HepG2 (cell line): ENCODE measurements around the gene RPLP2. TPM values are rescaled to one million over a fixed set of nuclear protein-coding genes. Genes with fewer than 3 reads are reported as not detected.
A peak's percentile ranks its signal among the peaks of the same experiment; 100 is the strongest.

Experiments used
- CENPT ChIP-seq: sonication (generic); formaldehyde crosslinking; IDR thresholded peaks from 2 replicates; pipeline ENCODE4 v1.8.0; 2022; ENCODE audit warnings: low read depth, mild to moderate bottlenecking, moderate library complexity, missing genetic modification reagents
- FOXK2 ChIP-seq: fragments of 450-650 bp; IDR thresholded peaks from 2 replicates; pipeline ENCODE4 v1.6.1; 2016
- HDAC2 ChIP-seq: sonication (generic); formaldehyde crosslinking; IDR thresholded peaks from 2 replicates; pipeline ENCODE4 v1.4.0; 2020; ENCODE audit warnings: missing genetic modification reagents
- MIER2 ChIP-seq: IDR thresholded peaks from 2 replicates; pipeline ENCODE4 v1.6.1; 2016; ENCODE audit warnings: missing biosample characterization, missing genetic modification reagents
- SP4 ChIP-seq: sonication (generic); formaldehyde crosslinking; IDR thresholded peaks from 2 replicates; pipeline ENCODE4 v1.8.1; 2023; ENCODE audit warnings: mild to moderate bottlenecking, missing genetic modification reagents
- ZFYVE20 ChIP-seq: sonication (generic); formaldehyde crosslinking; IDR thresholded peaks from 2 replicates; pipeline ENCODE4 v1.8.0; 2023; ENCODE audit warnings: low read depth, mild to moderate bottlenecking, moderate library complexity, missing genetic modification reagents, borderline replicate concordance
- ZMYM2 ChIP-seq: sonication (generic); formaldehyde crosslinking; IDR thresholded peaks from 2 replicates; pipeline ENCODE4 v1.8.0; 2022; ENCODE audit warnings: mild to moderate bottlenecking, missing genetic modification reagents
- ZNF256 ChIP-seq: sonication (generic); formaldehyde crosslinking; conservative IDR thresholded peaks from 2 replicates; pipeline ENCODE4 v1.4.0; 2020; ENCODE audit warnings: missing genetic modification reagents
- ZNF260 ChIP-seq: sonication (generic); formaldehyde crosslinking; IDR thresholded peaks from 2 replicates; pipeline ENCODE4 v1.4.0; 2020; ENCODE audit warnings: missing genetic modification reagents, low read depth, mild to moderate bottlenecking, borderline replicate concordance
- ZNF569 ChIP-seq: sonication (generic); formaldehyde crosslinking; IDR thresholded peaks from 2 replicates; pipeline ENCODE4 v1.5.0; 2020; ENCODE audit warnings: mild to moderate bottlenecking, missing genetic modification reagents, moderate library complexity, borderline replicate concordance
- polyA plus RNA-seq, 8 experiments: library from polyadenylated mRNA; depleted of rRNA in 3 of 8; stranded (reverse) in 7 of 8; unstranded in 1 of 8; fragments of >200 nt; fragmentation: Illumina TruSeq in 4 of 8; extraction: Trizol in 4 of 8; gene quantifications; 2 replicates each; pipeline versions ENCODE4 v1.2.1 to v1.2.3, GENCODE V29; 2011 to 2016; ENCODE audit warnings: low read depth in 4 of 8, missing spikeins in 1 of 8, mixed read lengths in 1 of 8; ENCODE audit not compliant: insufficient read depth in 1 of 8
- total RNA-seq, 5 experiments: library from RNA; depleted of rRNA; stranded (reverse); fragments of >200 nt; fragmentation: Illumina TruSeq; extraction: Trizol; gene quantifications; 2 replicates each; pipeline ENCODE4 v1.2.3, GENCODE V29; 2016; ENCODE audit warnings: low read depth in 1 of 5
- TF ChIP-seq, protein P1 (sequence below): sonication (generic); formaldehyde crosslinking; IDR thresholded peaks from 2 replicates; pipeline ENCODE4 v1.4.0; 2020; ENCODE audit warnings: missing genetic modification reagents, mild to moderate bottlenecking, borderline replicate concordance
- TF ChIP-seq, protein P2 (sequence below): sonication (generic); formaldehyde crosslinking; IDR thresholded peaks from one replicate; pipeline ENCODE4 v1.5.1; 2020; ENCODE audit warnings: mild to moderate bottlenecking, missing genetic modification reagents; ENCODE audit errors: not compliant biosample characterization
- TF ChIP-seq, protein P3 (sequence below): sonication (generic); formaldehyde crosslinking; IDR thresholded peaks from 2 replicates; pipeline ENCODE4 v1.4.0; 2020; ENCODE audit warnings: mild to moderate bottlenecking, missing genetic modification reagents
- TF ChIP-seq, protein P4 (sequence below): sonication (generic); formaldehyde crosslinking; IDR thresholded peaks from 2 replicates; pipeline ENCODE4 v1.4.0; 2020; ENCODE audit warnings: missing genetic modification reagents
- TF ChIP-seq, protein P5 (sequence below): sonication (generic); formaldehyde crosslinking; IDR thresholded peaks from 2 replicates; pipeline ENCODE4 v1.4.0; 2020; ENCODE audit warnings: missing genetic modification reagents, borderline replicate concordance

The RPLP2 gene
- total and polyA plus RNA-seq, 2 of the 13 experiments (the other 11 are each of a cell fraction or from before 2014, with no cell fraction given): 978 to 2,106 TPM

DNA sequence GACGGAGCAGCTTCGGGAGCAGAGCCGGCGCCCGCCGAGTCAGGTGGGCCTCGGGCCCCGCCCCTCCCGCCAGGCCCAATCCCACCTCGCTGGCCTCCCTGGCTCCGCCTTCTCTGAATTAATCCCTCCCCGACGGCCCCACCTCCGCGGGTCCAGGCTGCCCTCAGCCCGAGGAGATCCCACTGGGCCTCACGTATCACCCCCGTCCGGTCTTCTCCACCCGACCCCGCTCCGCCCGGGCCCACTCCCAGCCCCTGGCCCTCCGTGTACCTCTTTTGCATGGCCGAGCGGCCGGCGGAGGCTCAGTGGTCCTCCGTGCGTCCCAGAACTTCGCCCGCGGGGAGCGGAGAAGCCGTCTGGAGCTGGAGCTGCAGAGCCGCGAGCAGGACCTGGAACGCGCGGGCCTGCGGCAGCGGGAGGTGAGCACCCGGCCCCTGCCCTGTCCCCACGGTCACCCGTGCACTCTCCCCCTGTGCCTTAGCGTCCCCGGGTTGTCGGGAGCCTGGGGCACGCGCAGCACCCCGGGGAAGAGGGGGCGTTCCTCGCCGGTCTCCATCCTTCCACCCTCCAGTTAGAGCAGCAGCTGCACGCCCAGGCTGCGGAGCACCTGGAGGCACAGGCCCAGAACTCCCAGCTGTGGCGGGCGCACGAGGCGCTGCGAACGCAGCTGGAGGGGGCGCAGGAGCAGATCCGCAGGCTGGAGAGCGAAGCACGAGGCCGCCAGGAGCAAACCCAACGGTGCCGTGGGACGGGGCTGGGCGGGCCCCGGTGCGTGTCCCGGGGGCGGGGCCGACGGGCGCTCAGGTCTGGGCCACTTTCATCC, 20.7 kb downstream of the RPLP2 start (continued):
- TF ChIP-seq, protein P1, sequence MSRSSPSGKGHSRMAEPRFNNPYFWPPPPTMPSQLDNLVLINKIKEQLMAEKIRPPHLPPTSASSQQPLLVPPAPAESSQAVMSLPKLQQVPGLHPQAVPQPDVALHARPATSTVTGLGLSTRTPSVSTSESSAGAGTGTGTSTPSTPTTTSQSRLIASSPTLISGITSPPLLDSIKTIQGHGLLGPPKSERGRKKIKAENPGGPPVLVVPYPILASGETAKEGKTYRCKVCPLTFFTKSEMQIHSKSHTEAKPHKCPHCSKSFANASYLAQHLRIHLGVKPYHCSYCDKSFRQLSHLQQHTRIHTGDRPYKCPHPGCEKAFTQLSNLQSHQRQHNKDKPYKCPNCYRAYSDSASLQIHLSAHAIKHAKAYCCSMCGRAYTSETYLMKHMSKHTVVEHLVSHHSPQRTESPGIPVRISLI (CRISPR knock-in tag): no peak
- TF ChIP-seq MIER2 (CRISPR knock-in tag) (no peak), ZMYM2 (CRISPR knock-in tag) (peak; percentile 59; the same call in 1 of the 2 replicates), ZNF260 (CRISPR knock-in tag) (no peak), SP4 (CRISPR knock-in tag) (peak; percentile 56; the same call in 1 of the 2 replicates), FOXK2 (no peak), HDAC2 (CRISPR knock-in tag) (no peak), CENPT (CRISPR knock-in tag) (no peak), ZFYVE20 (CRISPR knock-in tag) (no peak), ZNF256 (CRISPR knock-in tag) (no peak), ZNF569 (CRISPR knock-in tag) (no peak)
- TF ChIP-seq, protein P2, sequence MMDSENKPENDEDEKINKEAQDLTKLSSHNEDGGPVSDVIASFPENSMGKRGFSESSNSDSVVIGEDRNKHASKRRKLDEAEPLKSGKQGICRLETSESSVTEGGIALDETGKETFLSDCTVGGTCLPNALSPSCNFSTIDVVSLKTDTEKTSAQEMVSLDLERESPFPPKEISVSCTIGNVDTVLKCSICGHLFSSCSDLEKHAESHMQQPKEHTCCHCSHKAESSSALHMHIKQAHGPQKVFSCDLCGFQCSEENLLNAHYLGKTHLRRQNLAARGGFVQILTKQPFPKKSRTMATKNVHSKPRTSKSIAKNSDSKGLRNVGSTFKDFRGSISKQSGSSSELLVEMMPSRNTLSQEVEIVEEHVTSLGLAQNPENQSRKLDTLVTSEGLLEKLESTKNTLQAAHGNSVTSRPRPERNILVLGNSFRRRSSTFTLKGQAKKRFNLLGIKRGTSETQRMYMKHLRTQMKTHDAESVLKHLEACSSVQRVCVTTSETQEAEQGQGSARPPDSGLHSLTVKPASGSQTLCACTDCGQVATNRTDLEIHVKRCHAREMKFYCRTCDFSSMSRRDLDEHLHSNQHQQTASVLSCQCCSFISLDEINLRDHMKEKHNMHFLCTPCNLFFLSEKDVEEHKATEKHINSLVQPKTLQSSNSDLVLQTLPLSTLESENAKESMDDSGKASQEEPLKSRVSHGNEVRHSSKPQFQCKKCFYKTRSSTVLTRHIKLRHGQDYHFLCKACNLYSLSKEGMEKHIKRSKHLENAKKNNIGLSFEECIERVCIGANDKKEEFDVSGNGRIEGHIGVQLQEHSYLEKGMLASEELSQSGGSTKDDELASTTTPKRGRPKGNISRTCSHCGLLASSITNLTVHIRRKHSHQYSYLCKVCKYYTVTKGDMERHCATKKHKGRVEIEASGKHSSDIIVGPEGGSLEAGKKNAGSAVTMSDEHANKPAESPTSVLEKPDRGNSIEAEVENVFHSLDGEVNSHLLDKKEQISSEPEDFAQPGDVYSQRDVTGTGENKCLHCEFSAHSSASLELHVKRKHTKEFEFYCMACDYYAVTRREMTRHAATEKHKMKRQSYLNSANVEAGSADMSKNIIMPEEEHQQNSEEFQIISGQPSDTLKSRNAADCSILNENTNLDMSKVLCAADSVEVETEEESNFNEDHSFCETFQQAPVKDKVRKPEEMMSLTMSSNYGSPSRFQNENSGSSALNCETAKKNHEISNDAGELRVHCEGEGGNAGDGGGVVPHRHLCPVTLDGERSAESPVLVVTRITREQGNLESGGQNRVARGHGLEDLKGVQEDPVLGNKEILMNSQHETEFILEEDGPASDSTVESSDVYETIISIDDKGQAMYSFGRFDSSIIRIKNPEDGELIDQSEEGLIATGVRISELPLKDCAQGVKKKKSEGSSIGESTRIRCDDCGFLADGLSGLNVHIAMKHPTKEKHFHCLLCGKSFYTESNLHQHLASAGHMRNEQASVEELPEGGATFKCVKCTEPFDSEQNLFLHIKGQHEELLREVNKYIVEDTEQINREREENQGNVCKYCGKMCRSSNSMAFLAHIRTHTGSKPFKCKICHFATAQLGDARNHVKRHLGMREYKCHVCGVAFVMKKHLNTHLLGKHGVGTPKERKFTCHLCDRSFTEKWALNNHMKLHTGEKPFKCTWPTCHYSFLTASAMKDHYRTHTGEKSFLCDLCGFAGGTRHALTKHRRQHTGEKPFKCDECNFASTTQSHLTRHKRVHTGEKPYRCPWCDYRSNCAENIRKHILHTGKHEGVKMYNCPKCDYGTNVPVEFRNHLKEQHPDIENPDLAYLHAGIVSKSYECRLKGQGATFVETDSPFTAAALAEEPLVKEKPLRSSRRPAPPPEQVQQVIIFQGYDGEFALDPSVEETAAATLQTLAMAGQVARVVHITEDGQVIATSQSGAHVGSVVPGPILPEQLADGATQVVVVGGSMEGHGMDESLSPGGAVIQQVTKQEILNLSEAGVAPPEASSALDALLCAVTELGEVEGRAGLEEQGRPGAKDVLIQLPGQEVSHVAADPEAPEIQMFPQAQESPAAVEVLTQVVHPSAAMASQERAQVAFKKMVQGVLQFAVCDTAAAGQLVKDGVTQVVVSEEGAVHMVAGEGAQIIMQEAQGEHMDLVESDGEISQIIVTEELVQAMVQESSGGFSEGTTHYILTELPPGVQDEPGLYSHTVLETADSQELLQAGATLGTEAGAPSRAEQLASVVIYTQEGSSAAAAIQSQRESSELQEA: no peak
- TF ChIP-seq, protein P3, sequence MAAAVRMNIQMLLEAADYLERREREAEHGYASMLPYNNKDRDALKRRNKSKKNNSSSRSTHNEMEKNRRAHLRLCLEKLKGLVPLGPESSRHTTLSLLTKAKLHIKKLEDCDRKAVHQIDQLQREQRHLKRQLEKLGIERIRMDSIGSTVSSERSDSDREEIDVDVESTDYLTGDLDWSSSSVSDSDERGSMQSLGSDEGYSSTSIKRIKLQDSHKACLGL (CRISPR knock-in tag): peak; percentile 76
- TF ChIP-seq, protein P4, sequence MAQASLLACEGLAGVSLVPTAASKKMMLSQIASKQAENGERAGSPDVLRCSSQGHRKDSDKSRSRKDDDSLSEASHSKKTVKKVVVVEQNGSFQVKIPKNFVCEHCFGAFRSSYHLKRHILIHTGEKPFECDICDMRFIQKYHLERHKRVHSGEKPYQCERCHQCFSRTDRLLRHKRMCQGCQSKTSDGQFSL (CRISPR knock-in tag): no peak
- TF ChIP-seq, protein P5, sequence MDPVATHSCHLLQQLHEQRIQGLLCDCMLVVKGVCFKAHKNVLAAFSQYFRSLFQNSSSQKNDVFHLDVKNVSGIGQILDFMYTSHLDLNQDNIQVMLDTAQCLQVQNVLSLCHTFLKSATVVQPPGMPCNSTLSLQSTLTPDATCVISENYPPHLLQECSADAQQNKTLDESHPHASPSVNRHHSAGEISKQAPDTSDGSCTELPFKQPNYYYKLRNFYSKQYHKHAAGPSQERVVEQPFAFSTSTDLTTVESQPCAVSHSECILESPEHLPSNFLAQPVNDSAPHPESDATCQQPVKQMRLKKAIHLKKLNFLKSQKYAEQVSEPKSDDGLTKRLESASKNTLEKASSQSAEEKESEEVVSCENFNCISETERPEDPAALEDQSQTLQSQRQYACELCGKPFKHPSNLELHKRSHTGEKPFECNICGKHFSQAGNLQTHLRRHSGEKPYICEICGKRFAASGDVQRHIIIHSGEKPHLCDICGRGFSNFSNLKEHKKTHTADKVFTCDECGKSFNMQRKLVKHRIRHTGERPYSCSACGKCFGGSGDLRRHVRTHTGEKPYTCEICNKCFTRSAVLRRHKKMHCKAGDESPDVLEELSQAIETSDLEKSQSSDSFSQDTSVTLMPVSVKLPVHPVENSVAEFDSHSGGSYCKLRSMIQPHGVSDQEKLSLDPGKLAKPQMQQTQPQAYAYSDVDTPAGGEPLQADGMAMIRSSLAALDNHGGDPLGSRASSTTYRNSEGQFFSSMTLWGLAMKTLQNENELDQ (CRISPR knock-in tag): no peak
